ACC112 (cell line): ENCODE data around the gene RNGTT.
"Not testable (repeated sequence)": the region's sequence is repeated elsewhere in the genome, so short reads cannot be mapped to it uniquely, and the experiment has no call there.

ENCODE experiments used
- H2AFZ ChIP-seq: fragments of 200-600 bp; sonication (generic); one replicate; pipeline ENCODE4 v1.6.0; 2017; ENCODE audit warnings: antibody characterized with exemption, low read length; ENCODE audit not compliant: unreplicated experiment
- H3K27ac ChIP-seq: fragments of 200-600 bp; sonication (generic); 2 replicates; pipeline ENCODE4 v1.5.1; 2014; ENCODE audit warnings: low read depth, mild to moderate bottlenecking, antibody characterized with exemption, low read length, moderate library complexity
- H3K27me3 ChIP-seq: fragments of 200-600 bp; sonication (generic); 2 replicates; pipeline ENCODE4 v1.6.1; 2014; ENCODE audit warnings: mild to moderate bottlenecking, antibody characterized with exemption, low read length, moderate library complexity, mixed read lengths; ENCODE audit not compliant: insufficient read depth
- H3K36me3 ChIP-seq: fragments of 200-600 bp; sonication (generic); 2 replicates; pipeline ENCODE4 v1.6.1; 2016; ENCODE audit warnings: mild to moderate bottlenecking, antibody characterized with exemption, low read length, moderate library complexity, mixed read lengths; ENCODE audit not compliant: insufficient read depth
- H3K4me1 ChIP-seq: fragments of 200-600 bp; sonication (generic); one replicate; pipeline ENCODE4 v1.6.1; 2016; ENCODE audit warnings: low read length, mixed read lengths; ENCODE audit not compliant: insufficient read depth, unreplicated experiment, control insufficient read depth
- H3K4me3 ChIP-seq: fragments of 200-600 bp; sonication (generic); 2 replicates; pipeline ENCODE4 v1.5.1; 2014; ENCODE audit warnings: mild to moderate bottlenecking, low read depth, low read length
- H3K79me2 ChIP-seq: fragments of 200-600 bp; sonication (generic); one replicate; pipeline ENCODE4 v1.6.0; 2016; ENCODE audit warnings: low read length; ENCODE audit not compliant: control insufficient read depth, unreplicated experiment, insufficient read depth

Gene RNGTT

DNA sequence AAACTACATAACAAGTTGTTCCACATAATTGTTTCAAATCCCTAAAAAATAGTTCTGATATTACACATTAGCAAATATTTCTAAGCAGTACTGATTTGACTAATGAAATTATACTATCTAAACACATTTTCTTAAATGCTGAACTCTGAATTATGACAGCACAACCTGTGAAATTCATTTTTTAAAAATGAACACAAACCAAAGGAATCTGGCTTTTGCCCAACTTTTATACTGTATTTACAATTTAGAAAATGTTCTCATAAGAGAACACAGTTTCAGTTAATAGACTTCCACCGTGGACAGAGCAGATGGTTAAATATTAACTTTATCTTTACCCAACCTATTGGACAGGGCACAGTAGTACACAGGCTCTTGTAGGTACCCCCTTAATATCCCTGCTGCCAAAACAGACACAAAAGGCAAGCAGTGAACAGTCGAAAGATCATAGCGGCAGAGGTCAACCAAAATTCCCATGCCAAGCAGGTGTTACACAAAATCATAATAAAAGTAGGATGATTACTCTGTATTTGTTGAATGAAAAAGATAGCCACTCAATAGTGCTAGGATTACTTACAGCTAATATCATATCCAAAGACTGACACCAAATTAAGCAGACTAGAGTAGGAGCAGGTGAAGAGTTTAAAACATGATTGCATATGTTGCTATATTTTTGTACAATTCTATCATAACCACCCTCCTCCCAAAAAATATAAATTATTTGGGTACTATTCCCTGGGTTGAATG is 122.5 kb downstream of the RNGTT start:
- Histone ChIP-seq H3K36me3 (peaks cover 11% of the 10 kb centered on the region), H3K4me1 (peaks cover 6% of the 10 kb centered on the region), H3K27me3 (no peaks in the 10 kb centered on the region), H3K4me3 (no peak overlapping the region), H3K79me2 (no peaks in the 10 kb centered on the region), H2AFZ (no peak overlapping the region), H3K27ac (no peak overlapping the region)

DNA sequence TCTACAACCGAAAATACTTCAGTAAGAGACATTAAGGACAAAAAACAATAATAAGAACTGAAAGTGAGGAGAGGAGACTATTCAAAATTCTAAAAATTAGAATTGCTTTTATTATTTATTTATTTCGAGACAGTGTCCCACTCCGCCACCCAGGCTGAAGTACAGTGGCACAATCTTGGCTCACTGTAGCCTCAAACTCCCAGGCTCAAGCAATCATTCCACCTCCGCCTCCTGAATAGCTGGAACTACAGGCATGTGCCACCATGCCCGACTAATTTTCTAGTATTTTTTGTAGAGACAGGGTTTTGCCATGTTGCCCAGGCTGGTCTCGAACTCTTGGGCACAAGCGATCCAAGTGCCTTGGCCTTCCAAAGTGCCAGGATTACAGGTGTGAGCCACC is 123.1 kb downstream of the RNGTT start:
- peaks cover 13% of the 10 kb centered on the region for H3K36me3 ChIP-seq
- no peak overlapping the region for H3K4me3 ChIP-seq
- H3K27me3 ChIP-seq, result no peaks in the 10 kb centered on the region
- no peaks in the 10 kb centered on the region for H3K79me2 ChIP-seq
- H2AFZ ChIP-seq, result no peak overlapping the region
- no peak overlapping the region for H3K27ac ChIP-seq
- peaks cover 6% of the 10 kb centered on the region for H3K4me1 ChIP-seq

DNA sequence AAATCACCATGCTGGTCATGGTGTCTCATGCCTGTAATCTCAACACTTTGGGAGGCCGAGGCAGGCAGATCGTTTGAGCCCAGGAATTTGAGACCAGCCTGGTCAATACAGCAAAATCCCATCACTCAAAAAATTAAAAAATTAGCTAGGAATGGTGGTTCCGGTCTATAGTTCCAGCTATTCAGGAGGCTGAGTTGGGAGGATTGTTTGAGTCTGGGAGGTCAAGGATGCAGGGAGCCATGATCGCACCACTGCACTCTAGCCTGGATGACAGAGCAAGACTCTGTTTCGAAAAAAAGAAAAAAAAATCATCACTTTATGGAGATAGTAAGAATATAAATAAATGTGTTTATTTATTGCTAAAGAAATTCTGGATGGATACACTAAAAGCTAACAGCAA is 124.1 kb downstream of the RNGTT start:
- H3K4me3 ChIP-seq, result no peak overlapping the region
- H2AFZ ChIP-seq, result no peak overlapping the region
- no peaks in the 10 kb centered on the region for H3K27me3 ChIP-seq
- peaks cover 18% of the 10 kb centered on the region for H3K36me3 ChIP-seq
- peaks cover 6% of the 10 kb centered on the region for H3K4me1 ChIP-seq
- H3K79me2 ChIP-seq, result no peaks in the 10 kb centered on the region
- H3K27ac ChIP-seq, result no peak overlapping the region

DNA sequence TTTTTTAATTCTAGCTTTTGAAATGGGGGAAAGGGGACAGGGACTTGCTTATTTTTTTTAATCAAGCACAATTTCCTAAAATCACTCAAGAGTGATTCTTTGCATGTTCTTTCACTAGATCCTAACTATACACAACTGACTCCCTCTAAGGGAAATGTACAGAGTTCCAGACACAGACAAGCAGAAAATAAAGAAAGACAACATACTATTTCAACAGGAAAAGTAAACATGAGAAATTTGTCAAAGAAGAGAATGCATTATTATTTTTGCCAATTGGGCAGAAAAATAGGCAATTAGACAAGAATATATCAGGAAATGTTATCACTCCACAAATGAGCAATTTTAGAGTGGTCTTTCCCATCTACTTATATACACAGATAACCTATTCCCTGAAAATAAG is 128.2 kb downstream of the RNGTT start:
- H3K36me3 ChIP-seq, result peaks cover 13% of the 10 kb centered on the region
- H3K79me2 ChIP-seq, result no peaks in the 10 kb centered on the region
- H3K27me3 ChIP-seq, result no peaks in the 10 kb centered on the region
- no peak overlapping the region for H3K27ac ChIP-seq
- no peak overlapping the region for H2AFZ ChIP-seq
- no peaks in the 10 kb centered on the region for H3K4me1 ChIP-seq
- no peak overlapping the region for H3K4me3 ChIP-seq

DNA sequence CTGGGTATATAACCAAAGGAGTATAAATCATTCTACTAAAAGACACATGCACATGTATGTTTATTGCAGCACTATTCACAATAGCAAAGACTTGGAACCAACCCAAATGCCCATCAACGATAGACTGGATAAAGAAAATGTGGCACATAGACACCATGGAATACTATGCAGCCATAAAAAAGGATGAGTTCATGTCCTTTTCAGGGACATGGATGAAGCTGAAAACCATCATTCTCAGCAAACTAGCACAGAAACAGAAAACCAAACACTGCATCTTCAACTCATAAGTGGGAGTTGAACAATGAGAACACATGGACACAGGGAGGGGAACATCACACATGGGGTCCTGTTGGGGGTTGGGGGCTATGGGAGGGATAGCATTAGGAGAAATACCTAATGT is 130.3 kb downstream of the RNGTT start:
- H3K36me3 ChIP-seq, H3K79me2 ChIP-seq, H3K4me3 ChIP-seq, H3K27ac ChIP-seq, H3K4me1 ChIP-seq, H2AFZ ChIP-seq, H3K27me3 ChIP-seq: not testable (repeated sequence)

DNA sequence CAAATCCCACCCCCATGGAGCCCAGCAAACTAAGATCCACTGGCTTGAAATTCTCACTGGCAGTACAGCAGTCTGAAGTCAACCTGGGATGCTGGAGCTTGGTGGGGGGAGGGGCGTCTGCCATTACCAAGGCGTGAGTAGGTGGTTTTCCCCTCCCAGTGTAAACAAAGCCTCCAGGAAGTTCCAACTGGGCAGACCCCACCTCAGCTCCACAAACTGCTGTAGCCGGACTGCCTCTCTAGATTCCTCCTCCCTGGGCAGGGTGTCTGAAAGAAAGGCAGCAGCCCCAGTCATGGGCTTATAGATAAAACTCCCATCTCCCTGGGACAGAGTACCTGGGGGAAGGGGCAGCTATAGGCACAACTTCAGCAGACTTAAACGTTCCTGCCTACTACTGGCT is 135.8 kb downstream of the RNGTT start:
- H3K27me3 ChIP-seq, H3K4me3 ChIP-seq, H3K36me3 ChIP-seq, H3K27ac ChIP-seq, H3K79me2 ChIP-seq, H3K4me1 ChIP-seq, H2AFZ ChIP-seq: not testable (repeated sequence)

DNA sequence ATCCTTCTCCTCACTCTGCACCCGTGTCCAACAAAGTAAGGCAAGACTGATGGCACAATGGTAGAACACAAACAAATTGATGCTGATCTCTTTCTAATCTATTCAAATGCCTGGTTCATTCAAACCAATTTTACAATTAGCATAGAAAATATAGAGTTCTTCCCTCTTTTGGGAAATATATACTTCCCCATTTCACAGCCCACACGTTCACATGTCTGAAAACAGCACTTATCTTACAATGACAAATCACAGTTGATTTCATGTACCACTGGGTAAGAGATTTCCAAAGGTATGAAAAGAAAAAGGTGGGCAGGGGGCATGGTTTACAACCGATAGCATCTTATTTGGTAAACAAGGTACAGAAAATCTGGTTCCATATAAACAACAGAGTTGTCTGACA is 137.6 kb downstream of the RNGTT start:
- H3K79me2 ChIP-seq, result peaks cover 6% of the 10 kb centered on the region
- H3K36me3 ChIP-seq, result no peaks in the 10 kb centered on the region
- H3K27me3 ChIP-seq, result no peaks in the 10 kb centered on the region
- peaks cover 10% of the 10 kb centered on the region for H3K4me1 ChIP-seq
- no peak overlapping the region for H2AFZ ChIP-seq
- H3K27ac ChIP-seq, result no peak overlapping the region
- no peak overlapping the region for H3K4me3 ChIP-seq

DNA sequence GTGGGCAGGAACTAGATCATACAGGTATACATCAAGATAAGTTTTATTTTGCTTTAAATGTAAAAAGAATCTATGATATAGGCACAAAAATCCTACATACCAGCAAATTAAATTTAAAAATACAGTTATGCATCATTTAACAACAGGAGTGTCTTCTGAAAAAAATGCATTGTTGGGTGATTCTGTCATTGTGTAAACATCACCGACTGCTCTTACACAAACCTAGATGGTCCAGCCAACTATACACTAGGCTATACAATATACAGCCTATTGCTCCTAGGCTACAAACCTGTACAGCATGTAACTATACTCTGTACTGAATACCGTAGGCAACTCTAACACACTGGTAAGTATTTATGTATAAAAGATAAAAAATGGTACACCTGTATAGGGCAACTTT is 139.4 kb downstream of the RNGTT start:
- Histone ChIP-seq H3K36me3 (no peaks in the 10 kb centered on the region), H2AFZ (no peak overlapping the region), H3K27ac (peak overlapping the region; percentile 35), H3K4me1 (peaks cover 10% of the 10 kb centered on the region), H3K4me3 (no peak overlapping the region), H3K79me2 (peaks cover 10% of the 10 kb centered on the region), H3K27me3 (no peaks in the 10 kb centered on the region)

DNA sequence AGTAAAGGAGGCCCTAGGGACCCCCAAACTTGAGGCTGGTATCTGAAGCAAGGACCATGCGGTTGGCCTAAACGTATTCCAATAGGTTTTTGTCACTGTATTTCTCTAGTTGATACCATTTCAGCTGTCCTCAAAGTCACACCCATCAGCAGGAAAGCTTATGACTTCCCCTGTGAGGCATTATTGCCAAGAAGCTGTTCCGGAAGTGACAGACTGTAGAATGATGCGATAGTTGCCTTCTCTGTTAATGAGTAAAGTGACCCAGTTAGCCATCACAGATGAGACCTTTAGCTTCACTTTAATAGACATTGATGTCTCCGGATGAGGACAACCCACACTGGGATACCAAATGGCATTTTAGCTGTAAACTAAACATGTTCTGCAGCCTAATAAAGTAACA is 147.9 kb downstream of the RNGTT start:
- Histone ChIP-seq H3K4me1 (peaks cover 6% of the 10 kb centered on the region), H3K36me3 (no peaks in the 10 kb centered on the region; the same call in 1 of the 2 replicates), H3K27ac (no peak overlapping the region), H3K4me3 (no peak overlapping the region), H3K79me2 (peaks cover 2% of the 10 kb centered on the region), H3K27me3 (no peaks in the 10 kb centered on the region), H2AFZ (no peak overlapping the region)

DNA sequence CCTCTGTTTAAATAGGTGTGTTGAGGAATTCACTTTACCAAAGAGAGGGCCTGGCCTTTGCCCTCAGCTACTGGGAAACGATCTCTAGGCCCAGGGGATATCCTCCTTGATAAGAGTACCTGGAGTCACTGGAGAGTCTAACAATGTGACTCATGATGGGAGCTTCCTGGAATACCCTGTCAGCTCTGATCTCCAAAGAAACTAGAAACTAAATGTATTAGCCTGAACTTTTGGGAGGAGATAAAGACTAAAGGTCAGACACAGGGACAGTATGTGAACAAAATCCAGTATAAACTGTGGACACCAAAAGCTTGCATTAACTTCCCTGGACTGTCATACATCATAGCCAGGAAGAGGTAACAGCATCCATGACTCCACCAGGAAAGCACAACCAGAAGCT is 148.5 kb downstream of the RNGTT start:
- Histone ChIP-seq H3K27ac (no peak overlapping the region), H3K36me3 (no peaks in the 10 kb centered on the region; the same call in 1 of the 2 replicates), H3K27me3 (no peaks in the 10 kb centered on the region), H3K4me3 (no peak overlapping the region), H2AFZ (no peak overlapping the region), H3K79me2 (peaks cover 2% of the 10 kb centered on the region), H3K4me1 (peaks cover 6% of the 10 kb centered on the region)

DNA sequence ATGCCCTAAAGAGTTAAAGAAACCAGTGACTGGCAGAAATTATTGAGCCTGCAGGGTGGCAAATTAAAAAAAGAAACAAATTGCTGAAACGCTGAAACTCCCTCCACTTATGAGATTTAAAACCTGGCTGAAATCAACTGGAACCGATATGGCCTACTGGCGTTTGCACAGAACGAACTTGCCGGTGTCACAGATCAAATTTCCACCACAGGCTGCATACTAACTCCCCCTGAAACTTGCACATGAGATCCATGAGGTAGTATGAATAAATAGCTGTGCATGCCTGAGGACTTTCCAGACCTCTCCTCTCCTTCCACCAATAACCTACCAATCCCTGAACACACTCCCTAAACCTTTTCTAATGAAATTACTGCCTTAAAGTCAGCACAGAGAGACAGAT is 150.4 kb downstream of the RNGTT start:
- Histone ChIP-seq H3K27ac (no peak overlapping the region), H3K79me2 (no peaks in the 10 kb centered on the region), H3K27me3 (no peaks in the 10 kb centered on the region), H3K4me3 (no peak overlapping the region), H3K36me3 (no peaks in the 10 kb centered on the region; the same call in 1 of the 2 replicates), H2AFZ (no peak overlapping the region), H3K4me1 (peaks cover 6% of the 10 kb centered on the region)
